ENCODE measurements around the gene GFPT2.

GRCh38 chr5:180380441-180380840, 27.3 kb upstream of the GFPT2 start:
- TF ChIP-seq MAX (IDR thresholded peaks at IDR 0.05; ENCODE audit: low read depth, low read length) (no peak), POLR2A (IDR thresholded peaks at IDR 0.05; ENCODE audit: extremely low read depth, insufficient read length) (no peak), MYC (IDR thresholded peaks at IDR 0.05; ENCODE audit: low read depth, low read length) (no peak)
